Erythroblast (primary cell): Measurements from ENCODE around the gene KRR1.

ENCODE experiments used
- GATA1 ChIP-seq: IDR thresholded peaks from 2 replicates; pipeline ENCODE4 v1.6.1; 2011; ENCODE audit warnings: low read depth, mild to moderate bottlenecking, control low read depth, low read length, moderate library complexity
- POLR2A ChIP-seq: IDR thresholded peaks from 2 replicates; pipeline ENCODE4 v1.6.1; 2011; ENCODE audit warnings: mild to moderate bottlenecking, low read length

- TF ChIP-seq POLR2A, result no peak
- no peak for TF ChIP-seq GATA1
These were observed 3.2 kb downstream of the KRR1 start for GRCh38 chr12:75508159-75508558.
